Myocyte (in vitro differentiated cells): ENCODE results near the gene PCDH1. TPM values are rescaled to one million over a fixed set of nuclear protein-coding genes. Genes with fewer than 3 reads are reported as not detected.

ENCODE experiments used
- DNase-seq: peaks from one replicate; pipeline ENCODE4 v3.0.0-alpha.2; 2012; ENCODE audit warnings: low read depth
- total RNA-seq: library from RNA; depleted of rRNA; stranded (reverse); fragments of >200 nt; gene quantifications from 2 replicates; pipeline ENCODE4 v1.2.3, GENCODE V29; 2014

Gene PCDH1
- total RNA-seq, 1 donor from 2014 or later = 0.11 TPM

DNA sequence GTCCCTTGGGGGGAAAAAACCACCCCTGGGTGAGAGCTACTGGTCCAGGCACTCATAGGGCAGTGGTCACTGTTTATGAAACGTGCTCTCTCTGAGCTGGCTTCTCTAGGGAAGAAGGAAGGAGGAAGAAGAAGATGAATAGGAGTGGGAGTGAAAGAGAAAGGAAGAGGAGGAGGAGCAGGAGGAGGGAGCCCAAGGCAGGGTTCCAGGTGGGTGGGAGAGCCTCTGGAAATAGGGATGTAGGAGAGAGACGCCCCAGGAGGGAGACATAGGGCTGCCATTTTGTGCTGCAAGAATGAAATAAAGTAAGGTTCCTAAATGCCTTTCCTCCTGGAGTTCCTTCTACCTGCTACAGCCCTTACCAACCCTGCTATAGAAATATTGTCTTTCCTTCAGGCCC lies 65.7 kb downstream of the PCDH1 start:
- DNase-seq = no peak

DNA sequence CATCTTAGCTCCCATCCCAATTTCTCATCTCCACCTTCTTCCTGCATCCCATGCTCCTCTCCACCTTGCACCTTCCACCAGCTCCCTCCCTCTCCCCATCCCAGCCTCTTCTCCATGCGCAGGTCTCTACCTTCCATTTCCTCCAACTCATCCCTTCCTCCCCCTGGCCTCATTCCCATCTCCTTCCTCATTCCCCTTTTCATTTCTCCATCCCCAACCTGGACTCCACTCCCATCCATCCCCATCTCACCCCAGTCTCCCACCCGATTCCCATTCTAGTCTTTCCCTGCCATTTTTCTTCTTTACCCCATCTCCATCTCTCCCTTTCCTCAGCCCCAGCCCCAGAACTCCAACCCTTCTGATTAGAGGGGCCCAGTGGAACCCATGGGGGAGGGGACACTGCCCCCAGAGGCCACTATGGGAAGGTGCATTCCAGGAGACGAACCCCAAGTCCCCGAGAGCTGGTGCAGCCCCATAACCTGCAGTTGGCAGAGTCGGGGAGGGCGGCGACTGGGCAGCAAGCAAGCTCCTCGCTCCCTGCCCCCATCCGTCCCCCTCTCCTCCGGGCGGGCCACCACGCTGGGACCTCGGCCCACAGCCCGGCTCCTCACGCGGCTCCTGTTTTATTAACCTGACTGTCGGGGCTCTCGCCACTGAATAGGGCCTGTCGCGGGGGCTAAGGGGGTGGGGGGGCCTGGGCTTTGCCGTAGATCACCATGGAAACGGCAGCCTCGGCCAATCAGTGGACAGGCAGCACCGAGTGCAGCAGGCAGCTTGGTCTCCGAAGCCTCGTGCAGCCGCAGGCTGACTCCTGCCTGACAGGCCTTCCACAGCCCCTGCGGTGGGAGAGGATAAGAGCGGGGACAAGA lies 66.7 kb downstream of the PCDH1 start:
- DNase-seq = no peak

DNA sequence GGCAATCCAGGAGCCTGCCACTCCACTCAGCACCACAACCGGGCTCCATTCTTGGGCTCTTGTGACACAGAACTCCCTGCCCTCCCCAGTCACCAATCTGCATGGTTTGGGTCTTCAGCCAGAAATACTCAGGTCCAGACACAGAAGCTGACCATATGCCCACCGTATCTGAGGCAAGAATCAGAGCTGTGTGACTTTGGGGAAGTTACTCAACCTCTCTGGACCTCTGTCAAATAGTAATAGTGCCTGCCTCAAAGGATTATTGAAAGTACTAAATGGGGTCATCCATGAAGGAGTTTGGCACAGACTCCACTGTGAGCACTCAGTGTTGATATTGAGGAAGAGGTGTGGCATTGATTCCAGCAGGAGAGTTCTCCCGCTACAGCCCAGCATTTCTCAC lies 67.5 kb downstream of the PCDH1 start:
- no peak for DNase-seq

DNA sequence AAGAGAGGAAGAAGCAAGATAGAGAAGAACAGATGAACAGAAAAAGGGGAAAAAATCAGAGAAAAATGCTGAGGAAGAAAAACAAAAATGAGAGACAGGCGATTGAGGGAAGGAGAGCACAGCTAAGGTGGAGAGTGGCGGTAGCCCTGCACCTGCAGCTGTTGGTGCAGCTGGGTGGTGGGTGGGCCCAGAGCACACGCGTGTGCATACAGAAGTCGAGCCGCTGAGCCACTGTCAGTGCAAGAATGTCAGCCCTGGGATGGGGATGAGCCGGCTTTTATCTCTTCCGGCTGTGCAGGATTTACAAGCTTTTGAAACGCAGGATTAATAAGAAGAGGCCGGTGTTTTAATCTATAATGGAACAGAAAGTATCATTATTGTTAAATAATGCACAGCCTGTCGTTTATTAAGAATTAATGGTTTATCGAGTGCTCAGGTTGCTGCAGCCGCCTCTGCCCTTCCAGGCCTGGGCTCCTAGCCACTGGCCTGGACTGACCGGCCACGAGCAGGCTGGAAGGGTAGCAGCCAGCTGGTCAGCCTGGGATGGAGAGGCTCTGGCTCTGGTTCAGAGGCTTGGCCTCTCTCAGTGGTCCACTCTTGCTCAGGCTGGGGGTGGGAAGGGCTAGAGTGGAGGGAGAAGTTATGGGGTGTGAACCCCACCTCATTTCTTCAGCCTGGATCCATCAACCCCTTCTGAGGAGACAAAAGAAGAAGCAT lies 68.7 kb downstream of the PCDH1 start:
- no peak for DNase-seq

DNA sequence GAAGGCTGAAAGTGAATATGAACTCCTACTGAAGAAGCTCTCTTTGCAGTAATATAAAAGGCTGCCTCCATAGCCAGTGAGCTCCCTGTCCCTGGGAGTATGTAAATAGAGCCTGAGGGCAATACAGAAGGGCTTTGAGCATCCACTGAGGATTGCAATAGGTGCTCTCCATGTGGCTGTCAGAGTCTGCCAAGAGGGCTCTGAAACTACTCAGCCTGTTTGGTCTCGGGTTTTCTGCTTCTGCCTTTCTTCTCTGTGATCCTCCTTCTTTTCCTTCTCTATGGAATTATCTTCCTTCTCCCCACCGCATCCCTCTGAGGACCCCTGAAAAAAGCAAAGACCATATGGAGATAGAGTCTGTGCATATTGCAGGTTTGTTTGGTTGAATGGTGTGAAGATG lies 69.4 kb downstream of the PCDH1 start:
- DNase-seq = no peak

DNA sequence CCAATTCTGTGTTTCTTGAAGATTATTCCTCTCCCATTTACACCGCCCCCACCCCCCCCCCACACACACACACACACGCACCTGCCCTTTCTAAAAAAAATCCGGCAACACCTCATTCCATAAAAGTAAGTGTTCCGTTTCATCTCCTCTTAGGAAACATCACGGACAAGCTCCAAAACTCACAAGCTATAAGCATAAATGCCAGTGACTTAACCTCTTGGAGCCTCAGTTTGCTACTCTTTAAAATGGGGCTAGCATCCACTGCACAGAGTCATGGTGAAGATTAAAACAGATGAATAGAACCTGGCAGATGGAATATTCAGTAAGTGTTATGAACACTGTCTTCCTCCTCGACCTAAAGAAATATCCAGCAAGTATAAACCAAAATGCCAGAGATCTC lies 70.5 kb downstream of the PCDH1 start:
- DNase-seq = no peak

DNA sequence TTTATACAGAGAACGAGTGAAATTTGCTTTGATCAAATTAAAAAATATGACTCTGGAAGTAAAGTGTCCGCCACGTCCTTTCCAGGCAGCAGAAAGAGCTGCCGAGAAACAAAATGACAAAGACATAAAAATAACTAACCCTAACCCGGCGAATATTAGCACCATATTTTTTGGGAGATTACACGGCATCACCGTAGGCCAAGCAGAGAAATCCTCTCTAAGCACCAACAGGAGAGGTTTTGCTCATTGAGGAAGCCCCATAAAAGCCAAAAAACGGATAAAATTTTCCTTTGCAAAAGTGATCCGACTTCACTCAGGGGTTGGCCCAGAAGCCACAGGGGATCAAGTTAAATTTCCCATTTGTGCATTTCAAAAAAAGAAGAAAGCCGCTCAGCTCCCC lies 70.9 kb downstream of the PCDH1 start:
- no peak for DNase-seq

DNA sequence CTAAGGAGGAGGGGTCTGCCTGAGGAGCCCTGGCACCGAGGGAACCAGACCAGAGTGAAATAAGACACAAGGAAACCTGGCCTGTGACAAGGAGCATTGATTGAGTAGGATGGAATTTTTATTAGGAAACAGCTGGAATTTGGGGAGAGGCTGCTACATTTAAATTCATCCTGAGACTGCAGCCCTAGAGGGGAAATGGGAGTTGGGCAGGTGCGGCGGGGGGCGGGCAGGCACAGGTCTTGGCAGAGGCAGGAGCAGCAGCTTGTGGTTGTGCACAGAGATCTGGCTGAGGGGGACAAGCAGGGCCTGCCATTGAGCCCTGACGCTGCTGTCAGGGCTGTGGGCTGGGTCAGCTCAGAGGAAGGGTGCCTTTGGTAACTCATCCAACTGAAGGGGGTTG lies 71.6 kb downstream of the PCDH1 start:
- no peak for DNase-seq

DNA sequence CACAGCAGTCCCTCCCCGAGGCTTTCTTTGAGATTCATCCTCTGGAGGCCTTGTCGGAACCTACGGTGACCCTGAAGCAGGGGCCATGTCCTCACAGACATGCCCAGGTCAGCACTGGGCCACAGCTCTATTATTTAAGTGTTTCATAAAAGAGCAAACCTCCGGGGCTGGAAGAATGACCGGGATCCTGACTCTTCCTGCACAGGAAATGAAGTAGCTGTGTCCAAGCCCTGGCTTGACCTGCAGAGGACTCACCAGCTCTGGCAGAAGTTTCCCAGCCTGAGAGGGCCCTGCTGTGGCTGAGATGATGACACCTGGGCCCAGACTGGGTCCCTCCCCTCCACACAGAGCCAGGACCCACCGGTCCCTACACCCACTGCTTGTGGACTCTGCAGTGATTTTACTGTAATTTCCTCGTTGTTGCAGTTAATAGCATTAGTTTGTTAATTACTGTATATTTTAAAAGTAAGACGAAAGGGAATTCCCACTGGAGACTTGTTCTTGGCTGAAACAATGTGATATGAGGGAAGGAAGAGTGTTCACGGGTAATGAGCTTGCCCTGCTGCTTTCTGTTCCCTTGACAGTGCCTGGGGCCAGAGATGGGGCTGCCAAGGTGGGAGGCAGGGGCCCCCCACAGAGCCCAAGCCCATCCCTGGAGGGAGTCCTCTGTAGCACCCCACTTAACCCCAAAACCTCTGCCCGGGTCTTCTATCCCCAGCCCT lies 72.2 kb downstream of the PCDH1 start:
- DNase-seq = no peak

DNA sequence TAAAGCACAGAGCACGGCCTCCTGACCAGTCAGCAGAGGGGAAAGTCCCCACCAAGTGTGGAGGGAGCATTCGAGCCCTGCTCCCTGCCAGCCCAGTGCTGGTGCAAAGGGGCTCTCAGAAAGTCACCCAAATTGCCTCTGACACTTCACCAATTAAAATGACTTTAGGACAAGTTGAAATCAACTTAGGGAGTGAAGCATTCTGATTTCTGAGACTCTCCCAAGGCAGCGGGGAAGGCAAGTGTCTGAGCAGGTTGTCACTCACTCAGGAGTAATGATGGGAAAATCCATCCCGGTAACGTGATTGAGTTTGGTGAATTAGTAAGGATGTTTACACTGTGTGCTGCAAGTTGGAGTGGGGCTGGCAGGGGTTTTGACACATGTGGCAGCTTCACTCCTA lies 73.7 kb downstream of the PCDH1 start:
- DNase-seq = no peak

Other genes starting within 250 kb of the PCDH1 start
- gene HDAC3, start 241.6 kb downstream of the PCDH1 start, total RNA-seq = 38.5 and 40.0 TPM in 2 replicates
- gene RELL2, start 241.4 kb downstream of the PCDH1 start, total RNA-seq = 2.2 and 3.3 TPM in 2 replicates
- gene FCHSD1, start 227.0 kb downstream of the PCDH1 start, total RNA-seq = 2.0 and 7.9 TPM in 2 replicates
- gene ARAP3, start 196.2 kb downstream of the PCDH1 start, total RNA-seq = 0.16 and 0.47 TPM in 2 replicates
- 65.0 and 71.5 TPM in 2 replicates for gene DELE1, start 45.5 kb upstream of the PCDH1 start, total RNA-seq
- not detected in 2 replicates for gene PCDH12, start 79.8 kb upstream of the PCDH1 start, total RNA-seq
- gene RNF14, start 90.7 kb upstream of the PCDH1 start, total RNA-seq = 100 and 127 TPM in 2 replicates
- gene GNPDA1, start 134.6 kb upstream of the PCDH1 start, total RNA-seq = 65.5 and 98.3 TPM in 2 replicates
- 57.2 and 59.8 TPM in 2 replicates for gene NDFIP1, start 230.4 kb upstream of the PCDH1 start, total RNA-seq